ENCODE data around the gene B4GALT3. TPM values are rescaled to one million over a fixed set of nuclear protein-coding genes. Genes with fewer than 3 reads are reported as not detected.
A peak's percentile ranks its signal among the peaks of the same experiment; 100 is the strongest.

B4GALT3 gene
- total RNA-seq, 2 experiments from 2014 or later = 36.2 to 41.7 TPM

- H3K9me2 ChIP-seq (ENCODE audit: insufficient read depth, low read length) = no peaks in the 10 kb centered on the region
- H3K4me2 ChIP-seq (ENCODE audit: low read length) = no peak overlapping the region
- no peaks in the 10 kb centered on the region for H3K36me3 ChIP-seq (ENCODE audit: insufficient read depth, low read length)
- ChIA-PET CTCF (ENCODE audit: unreplicated experiment) (no interaction called here), POLR2A (interaction anchor here (0.6 to 3.5 kb wide), 2 partner anchors 13 to 22 kb away, joined by 3 to 17 read pairs; partner anchors contain the start of genes NDUFS2 and PPOX)
- no peaks in the 10 kb centered on the region for H3K9me3 ChIP-seq (ENCODE audit: low read length)
- H3K4me3 ChIP-seq (ENCODE audit: low read depth, low read length, poor library complexity, severe bottlenecking) = no peak overlapping the region
- no peaks in the 10 kb centered on the region for H3K79me2 ChIP-seq (ENCODE audit: insufficient read depth, low read depth, low read length)
- no peak overlapping the region for H3K27ac ChIP-seq (ENCODE audit: low read depth, low read length, poor library complexity, severe bottlenecking)
- H2AFZ ChIP-seq (ENCODE audit: low read length) = no peak overlapping the region
- H3K4me1 ChIP-seq (ENCODE audit: insufficient read depth, low read length, poor library complexity, severe bottlenecking) = peaks cover 54% of the 10 kb centered on the region
- TF ChIP-seq EZH2phosphoT487 (IDR thresholded peaks at IDR 0.05; ENCODE audit: borderline replicate concordance, low read depth, low read length) (no peak), CTCF (conservative IDR thresholded peaks at IDR 0.05; ENCODE audit: low read length) (no peak)
- DNase-seq (ENCODE audit: low spot score) = no peak
- BruUV-seq (replicated peaks) = no TSS peak
- intact Hi-C loops (cut with micrococcal nuclease; ENCODE audit: unreplicated experiment) = no loop called here
- H4K20me1 ChIP-seq (ENCODE audit: insufficient read depth, low read length) = no peaks in the 10 kb centered on the region
Measured at GRCh38 chr1:161188381-161188780, 11.1 kb upstream of the B4GALT3 start.

- no peaks in the 10 kb centered on the region for H3K79me2 ChIP-seq (ENCODE audit: insufficient read depth, low read depth, low read length)
- CTCF ChIA-PET (ENCODE audit: unreplicated experiment) = no interaction called here
- no TSS peak for BruUV-seq (replicated peaks)
- H3K4me2 ChIP-seq (ENCODE audit: low read length) = no peak overlapping the region
- TF ChIP-seq CTCF (conservative IDR thresholded peaks at IDR 0.05; ENCODE audit: low read length) (no peak), EZH2phosphoT487 (IDR thresholded peaks at IDR 0.05; ENCODE audit: borderline replicate concordance, low read depth, low read length) (no peak)
- peak overlapping the region; percentile 92 for H3K27ac ChIP-seq (ENCODE audit: low read depth, low read length, poor library complexity, severe bottlenecking)
- no peak for DNase-seq (ENCODE audit: low spot score)
- no peaks in the 10 kb centered on the region for H3K36me3 ChIP-seq (ENCODE audit: insufficient read depth, low read length)
- intact Hi-C loops (cut with micrococcal nuclease; ENCODE audit: unreplicated experiment) = no loop called here
- H4K20me1 ChIP-seq (ENCODE audit: insufficient read depth, low read length) = no peaks in the 10 kb centered on the region
- H2AFZ ChIP-seq (ENCODE audit: low read length) = peak overlapping the region; percentile 68; the same call in 1 of the 2 replicates
- H3K9me3 ChIP-seq (ENCODE audit: low read length) = no peaks in the 10 kb centered on the region
- no peaks in the 10 kb centered on the region for H3K9me2 ChIP-seq (ENCODE audit: insufficient read depth, low read length)
- POLR2A ChIA-PET = interaction anchor here (0.7 to 3.5 kb wide), 5 partner anchors 15 to 38 kb away, joined by 3 to 17 read pairs (median 6); partner anchors contain the start of genes NDUFS2, TOMM40L and UFC1
- H3K4me3 ChIP-seq (ENCODE audit: low read depth, low read length, poor library complexity, severe bottlenecking) = no peak overlapping the region
- H3K4me1 ChIP-seq (ENCODE audit: insufficient read depth, low read length, poor library complexity, severe bottlenecking) = peaks cover 57% of the 10 kb centered on the region
Measured at GRCh38 chr1:161187311-161187710, 10.0 kb upstream of the B4GALT3 start.

GRCh38 chr1:161185732-161186311 is 8.5 kb upstream of the B4GALT3 start:
- peak overlapping the region; percentile 45 for H3K4me3 ChIP-seq (ENCODE audit: low read depth, low read length, poor library complexity, severe bottlenecking)
- CTCF ChIA-PET (ENCODE audit: unreplicated experiment) = interaction anchor here (0.7 to 1.0 kb wide), 2 partner anchors 17 to 58 kb away, joined by 6 to 7 read pairs; partner anchors contain the start of gene NDUFS2
- TSS peak; percentile 81 for BruUV-seq (replicated peaks)
- H3K4me1 ChIP-seq (ENCODE audit: insufficient read depth, low read length, poor library complexity, severe bottlenecking) = peaks cover 58% of the 10 kb centered on the region
- POLR2A ChIA-PET = interaction anchor here (0.6 to 3.5 kb wide), 13 partner anchors 8 to 203 kb away, joined by 3 to 17 read pairs (median 4); partner anchors contain the start of genes B4GALT3, NDUFS2, TOMM40L and UFC1
- no peaks in the 10 kb centered on the region for H3K79me2 ChIP-seq (ENCODE audit: insufficient read depth, low read depth, low read length)
- H3K27ac ChIP-seq (ENCODE audit: low read depth, low read length, poor library complexity, severe bottlenecking) = peak overlapping the region; percentile 92
- H3K36me3 ChIP-seq (ENCODE audit: insufficient read depth, low read length) = no peaks in the 10 kb centered on the region
- no peaks in the 10 kb centered on the region for H4K20me1 ChIP-seq (ENCODE audit: insufficient read depth, low read length)
- intact Hi-C loops (cut with micrococcal nuclease; ENCODE audit: unreplicated experiment) = no loop called here
- no peaks in the 10 kb centered on the region for H3K9me2 ChIP-seq (ENCODE audit: insufficient read depth, low read length)
- peak overlapping the region; percentile 68 for H2AFZ ChIP-seq (ENCODE audit: low read length)
- peak; percentile 78 for DNase-seq (ENCODE audit: low spot score)
- H3K9me3 ChIP-seq (ENCODE audit: low read length) = no peaks in the 10 kb centered on the region
- peak overlapping the region; percentile 79 for H3K4me2 ChIP-seq (ENCODE audit: low read length)
- TF ChIP-seq EZH2phosphoT487 (IDR thresholded peaks at IDR 0.05; ENCODE audit: borderline replicate concordance, low read depth, low read length) (no peak), CTCF (conservative IDR thresholded peaks at IDR 0.05; ENCODE audit: low read length) (no peak)

All from OCI-LY7 (cell line).